Endothelial cell of umbilical vein (primary cell): ENCODE measurements around the gene KAZN. TPM values are rescaled to one million over a fixed set of nuclear protein-coding genes. Genes with fewer than 3 reads are reported as not detected.

Experiments used
- BruUV-seq: library from RNA; stranded (reverse); fragments of 400-500 nt; replicated peaks from 2 replicates; lab custom pipeline; 2021; lab: Mats Ljungman, UMichigan
- CTCF ChIA-PET: fragments of 300-600, 350-600 bp; sonication (Branson Sonifier 250); formaldehyde crosslinking; loops from one replicate; lab custom pipeline; 2021; ENCODE audit warnings: antibody characterized with exemption, inconsistent platforms; lab: Charles Lee
- POLR2A ChIA-PET: fragments of 300-600, 350-600 bp; sonication (Branson Sonifier 250); formaldehyde crosslinking; loops from one replicate; lab custom pipeline; 2021; ENCODE audit warnings: antibody characterized with exemption, inconsistent platforms; lab: Charles Lee
- DNase-seq: peaks from one replicate; pipeline ENCODE4 v3.0.0-alpha.2; 2011; ENCODE audit warnings: low read depth, low spot score
- FAIRE-seq: peaks from 2 replicates; lab custom pipeline; 2011; peaks lifted over from hg19 to GRCh38; lab: Jason Lieb, UNC
- H2AFZ ChIP-seq: 2 replicates; pipeline ENCODE4 v1.6.0; 2012; ENCODE audit warnings: low read depth, low read length, control low read depth, inconsistent platforms
- H3K27ac ChIP-seq: 2 replicates; pipeline ENCODE4 v1.5.1; 2011; ENCODE audit warnings: low read depth, mild to moderate bottlenecking, control low read depth, low read length, moderate library complexity; ENCODE audit not compliant: insufficient read depth
- H3K27me3 ChIP-seq, 2 experiments: 2 replicates each; pipeline versions ENCODE4 v1.6.0 to v1.6.1; 2011; ENCODE audit warnings: low read length in 2 of 2, mixed read lengths in 1 of 2; ENCODE audit not compliant: control insufficient read depth in 2 of 2, insufficient read depth in 2 of 2
- H3K36me3 ChIP-seq, 2 experiments: 2 replicates in 1 of 2; 3 replicates in 1 of 2; pipeline ENCODE4 v1.5.1; 2011; ENCODE audit warnings: low read length in 2 of 2, mild to moderate bottlenecking in 1 of 2, moderate library complexity in 1 of 2; ENCODE audit not compliant: control insufficient read depth in 2 of 2, insufficient read depth in 2 of 2; ENCODE audit errors: extremely low read depth in 1 of 2
- H3K4me1 ChIP-seq: 3 replicates; pipeline ENCODE4 v1.5.1; 2011; ENCODE audit warnings: mild to moderate bottlenecking, low read length; ENCODE audit not compliant: control insufficient read depth, insufficient read depth; ENCODE audit errors: extremely low read depth
- H3K4me2 ChIP-seq: 2 replicates; pipeline ENCODE4 v1.6.1; 2011; ENCODE audit warnings: low read length, control low read depth, mixed read lengths; ENCODE audit not compliant: insufficient read depth
- H3K4me3 ChIP-seq, 3 experiments: fragments of 200-600 bp in 1 of 3; sonication (generic), shearing (Covaris generic) in 1 of 3; replicated peaks in 1 of 3; 2 replicates each; pipeline ENCODE4 v1.5.1; 2011 to 2016; ENCODE audit warnings: control low read depth in 3 of 3, low read length in 3 of 3, mild to moderate bottlenecking in 2 of 3, inconsistent platforms in 1 of 3, low read depth in 1 of 3, moderate library complexity in 1 of 3; ENCODE audit not compliant: insufficient read depth in 1 of 3
- H3K79me2 ChIP-seq: 2 replicates; pipeline ENCODE4 v1.6.0; 2012; ENCODE audit warnings: low read length, inconsistent platforms; ENCODE audit not compliant: control insufficient read depth, insufficient read depth
- H3K9ac ChIP-seq: replicated peaks from 2 replicates; pipeline ENCODE3; 2011; ENCODE audit warnings: low read length, control low read depth; ENCODE audit not compliant: insufficient read depth; ENCODE audit errors: extremely low read depth
- H3K9me1 ChIP-seq: replicated peaks from 3 replicates; pipeline ENCODE4 v1.6.0; 2011; ENCODE audit warnings: mild to moderate bottlenecking, low read length; ENCODE audit not compliant: control insufficient read depth, insufficient read depth; ENCODE audit errors: extremely low read depth
- H3K9me3 ChIP-seq: replicated peaks from 2 replicates; pipeline ENCODE4 v1.5.1; 2012; ENCODE audit warnings: low read length, inconsistent platforms; ENCODE audit not compliant: control insufficient read depth, insufficient read depth
- H4K20me1 ChIP-seq: replicated peaks from 2 replicates; pipeline ENCODE3; 2011; ENCODE audit warnings: mild to moderate bottlenecking, low read length; ENCODE audit not compliant: control insufficient read depth, insufficient read depth; ENCODE audit errors: extremely low read depth
- CTCF ChIP-seq, 2 donors: IDR thresholded peaks; 1 replicate in 1 of 2; 2 replicates in 1 of 2; pipeline ENCODE4 v1.5.1; 2011; ENCODE audit warnings: low read length in 2 of 2, mild to moderate bottlenecking in 2 of 2, moderate library complexity in 2 of 2, control low read depth in 1 of 2, inconsistent platforms in 1 of 2, low read depth in 1 of 2; ENCODE audit not compliant: insufficient read depth in 1 of 2; ENCODE audit errors: extremely low read depth in 1 of 2
- EZH2 ChIP-seq: IDR thresholded peaks from 2 replicates; pipeline ENCODE4 v1.6.1; 2012; ENCODE audit warnings: borderline replicate concordance, low read depth, mild to moderate bottlenecking, moderate library complexity, low read length, inconsistent platforms; ENCODE audit not compliant: severe bottlenecking
- FOS ChIP-seq: IDR thresholded peaks from 2 replicates; pipeline ENCODE4 v1.6.1; 2011; ENCODE audit warnings: mild to moderate bottlenecking, low read length, moderate library complexity, borderline replicate concordance; ENCODE audit not compliant: insufficient read depth
- GATA2 ChIP-seq: IDR thresholded peaks from 2 replicates; pipeline ENCODE4 v1.7.0; 2011; ENCODE audit warnings: low read depth, mild to moderate bottlenecking, moderate library complexity, mixed read lengths, low read length; ENCODE audit not compliant: insufficient read length, insufficient read depth
- JUN ChIP-seq: IDR thresholded peaks from 2 replicates; pipeline ENCODE4 v1.6.1; 2011; ENCODE audit warnings: borderline replicate concordance, low read depth; ENCODE audit not compliant: insufficient read length, insufficient read depth
- MAX ChIP-seq: IDR thresholded peaks from 2 replicates; pipeline ENCODE4 v1.6.1; 2011; ENCODE audit not compliant: insufficient read depth, insufficient read length
- MYC ChIP-seq: IDR thresholded peaks from one replicate; pipeline ENCODE4 v1.6.1; 2011; ENCODE audit warnings: mild to moderate bottlenecking, low read depth, low read length
- POLR2A ChIP-seq: IDR thresholded peaks from 2 replicates; pipeline ENCODE4 v1.6.1; 2012; ENCODE audit warnings: low read depth, mild to moderate bottlenecking, control low read depth, low read length
- POLR2AphosphoS5 ChIP-seq: IDR thresholded peaks from 2 replicates; pipeline ENCODE4 v1.6.1; 2012; ENCODE audit warnings: low read depth, mild to moderate bottlenecking, control low read depth, low read length, moderate library complexity; ENCODE audit not compliant: insufficient read depth
- dilution Hi-C: fragments of 300-500 bp; cut with MboI; formaldehyde crosslinking; loops from one replicate; pipeline ENCODE4 v1.15.0; 2019; ENCODE audit warnings: low sequenced_read_pairs; ENCODE audit not compliant: extremely low pct_ligation_motif_present
- intact Hi-C: fragments of 100-400 bp; cut with micrococcal nuclease; formaldehyde crosslinking; loops from one replicate; pipeline ENCODE4 v1.10.0; 2022
- polyA plus RNA-seq, 4 experiments: library from polyadenylated mRNA; depleted of rRNA in 3 of 4; stranded (reverse) in 3 of 4; unstranded in 1 of 4; fragments of >200 nt; gene quantifications; 2 replicates each; pipeline versions ENCODE4 v1.2.1 to v1.2.3, GENCODE V29; 2011 to 2012; ENCODE audit warnings: missing spikeins in 1 of 4
- total RNA-seq: library from RNA; stranded (reverse); gene quantifications from 2 replicates; pipeline ENCODE4 v1.2.3, GENCODE V29; 2021

KAZN gene
- total and polyA plus RNA-seq, 2 donors (not counting 3 experiments of a cell fraction or from before 2014, with no cell fraction given): 1.6 to 5.8 TPM

GRCh38 chr1:14926818-14927575, 328.5 kb downstream of the KAZN start:
- CTCF ChIA-PET: no interaction called here
- H3K4me2 ChIP-seq: no peak overlapping the region

More at GRCh38 chr1:14926818-14927575, 328.5 kb downstream of the KAZN start:
- DNase-seq: no peak
- H3K27ac ChIP-seq: no peak overlapping the region
- dilution Hi-C loops (no loop called here), intact Hi-C loops (no loop called here)
- POLR2A ChIA-PET: no interaction called here
- no peaks in the 10 kb centered on the region for H3K36me3 ChIP-seq
- H3K4me3 ChIP-seq: no peak overlapping the region
- H3K27me3 ChIP-seq: peaks cover 8 to 14% of the 10 kb centered on the region in 2 experiments
- peaks cover 5% of the 10 kb centered on the region for H3K4me1 ChIP-seq
- no peak overlapping the region for H2AFZ ChIP-seq
- TF ChIP-seq POLR2AphosphoS5: no peak
- TF ChIP-seq MAX: no peak
- TF ChIP-seq CTCF (IDR thresholded peaks at IDR 0.05; ENCODE audit: extremely low read depth in 1 of 2, insufficient read depth in 1 of 2, low read depth in 1 of 2, low read length in 2 of 2): no peak
- TF ChIP-seq MYC: no peak
- no peak for TF ChIP-seq POLR2A
- TF ChIP-seq EZH2: no peak
- TF ChIP-seq JUN: no peak
- TF ChIP-seq GATA2: no peak
- TF ChIP-seq FOS: no peak
- H3K79me2 ChIP-seq: no peaks in the 10 kb centered on the region
- no peaks in the 10 kb centered on the region for H3K9me1 ChIP-seq
- no peak for FAIRE-seq
- no peaks in the 10 kb centered on the region for H4K20me1 ChIP-seq
- no TSS peak for BruUV-seq
- no peak overlapping the region for H3K9ac ChIP-seq
- H3K9me3 ChIP-seq: no peaks in the 10 kb centered on the region
